HG02885 (cell line): ENCODE data around the gene SH2D3C.
"Not testable (repeated sequence)": the region's sequence is repeated elsewhere in the genome, so short reads cannot be mapped to it uniquely, and the experiment has no call there.

ENCODE experiments used
- ATAC-seq: cut with Tn5 transposase; IDR thresholded peaks from one replicate; pipeline ENCODE4 v1.9.1; 2021; ENCODE audit warnings: mild to moderate bottlenecking; ENCODE audit not compliant: unreplicated experiment, poor library complexity

SH2D3C gene

DNA sequence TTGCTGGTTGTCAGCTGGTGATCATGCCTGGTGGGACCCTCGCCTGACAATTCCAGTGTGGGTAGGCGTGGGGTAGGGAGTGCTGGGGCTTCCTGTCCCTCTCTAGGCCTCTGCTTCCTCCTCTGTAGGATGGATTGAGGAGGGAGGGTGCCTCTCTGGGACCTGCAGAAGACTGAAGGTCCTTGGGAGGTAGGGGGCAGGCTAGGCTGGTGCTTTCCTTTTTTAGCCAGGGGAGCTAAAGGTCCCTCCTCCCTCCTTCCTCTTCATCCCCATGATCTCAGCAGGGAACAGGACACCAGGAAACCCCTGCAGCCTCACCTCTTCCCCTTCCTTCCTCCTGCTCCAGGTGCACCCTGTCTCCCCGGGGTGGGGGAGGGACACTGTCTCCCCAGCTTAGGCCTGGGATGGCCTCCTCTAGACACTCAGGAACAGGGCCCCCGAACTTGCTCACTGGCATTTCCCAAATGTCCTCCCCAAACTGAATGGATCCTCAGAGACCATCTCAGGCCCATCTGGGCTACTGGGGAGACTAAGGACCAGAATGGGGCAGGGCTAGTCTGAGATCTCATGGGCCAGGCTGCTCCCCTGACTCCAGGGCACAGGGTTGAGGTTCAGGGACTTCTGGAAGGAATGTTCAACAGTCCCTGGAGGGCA, 8.4 kb downstream of the SH2D3C start:
- ATAC-seq: no peak

- no peak for ATAC-seq
Measured at GRCh38 chr9:127769101-127769500, 9.4 kb downstream of the SH2D3C start.

GRCh38 chr9:127768698-127769097, 9.8 kb downstream of the SH2D3C start:
- no peak for ATAC-seq

DNA sequence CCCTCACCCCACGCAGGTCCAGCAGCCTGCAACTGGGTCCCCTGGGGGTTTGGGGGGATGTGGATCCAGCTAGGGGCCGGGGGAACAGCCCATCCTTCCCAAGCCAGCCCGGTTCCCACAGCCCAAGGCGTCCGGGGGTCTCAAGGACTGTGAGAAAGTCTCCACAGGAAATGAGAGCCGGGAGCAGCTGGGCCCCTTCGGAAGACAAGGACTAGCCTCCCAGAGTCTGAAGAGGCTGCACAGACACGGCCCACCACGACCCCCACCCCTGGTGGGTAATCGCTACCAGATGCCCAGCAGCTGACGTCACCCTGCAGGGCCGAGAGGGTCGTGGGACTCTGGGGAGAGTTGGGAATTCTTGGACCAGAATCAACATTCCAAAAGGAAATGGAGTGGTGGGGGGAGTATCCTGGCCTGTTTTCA, 10.5 kb downstream of the SH2D3C start:
- no peak for ATAC-seq

- no peak for ATAC-seq
Measured at GRCh38 chr9:127767410-127767809, 11.1 kb downstream of the SH2D3C start.

DNA sequence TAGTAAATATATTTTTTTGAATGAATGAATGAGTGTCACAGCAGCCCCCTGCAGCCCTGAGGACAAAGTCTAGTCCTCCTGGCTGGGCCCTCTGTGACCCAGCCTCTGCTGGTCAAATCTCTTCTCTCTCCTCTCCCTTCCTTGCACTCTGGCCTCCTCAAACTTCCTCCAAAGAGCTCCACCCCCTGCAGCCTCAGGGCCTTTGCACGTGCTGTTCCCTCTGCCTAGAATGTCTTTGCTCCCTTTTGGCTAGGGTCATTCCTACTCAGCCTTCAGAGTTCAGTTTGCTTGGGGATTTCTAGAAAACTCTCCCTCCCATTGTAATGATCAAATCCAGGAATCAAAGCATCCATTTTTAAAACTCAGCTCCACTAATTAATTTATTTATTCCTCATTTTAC, 13.0 kb downstream of the SH2D3C start:
- ATAC-seq: no peak

DNA sequence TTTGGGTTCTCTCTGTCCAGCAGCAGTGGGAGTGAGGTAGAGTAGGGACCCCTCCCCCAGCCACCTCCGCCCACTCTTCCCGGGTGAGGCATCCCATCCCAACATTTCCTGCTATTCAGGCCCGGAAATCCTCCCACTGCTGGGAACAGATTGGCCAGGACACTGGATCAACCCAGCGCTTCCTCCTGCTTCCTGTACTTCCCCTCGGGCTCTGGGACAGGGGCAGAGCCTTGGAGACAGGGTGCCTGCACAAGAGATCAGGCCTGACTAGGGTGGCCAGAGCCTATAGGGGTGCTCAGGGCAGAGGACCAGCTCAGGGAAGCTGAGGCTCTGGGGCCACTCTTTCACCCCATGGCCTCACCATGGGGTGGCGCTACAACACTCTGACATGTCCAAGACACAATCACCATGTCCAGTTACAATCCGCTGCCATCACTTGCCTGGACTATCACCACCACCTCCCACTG, 14.5 kb downstream of the SH2D3C start:
- no peak for ATAC-seq

GRCh38 chr9:127762111-127762676, 16.3 kb downstream of the SH2D3C start:
- ATAC-seq: no peak

DNA sequence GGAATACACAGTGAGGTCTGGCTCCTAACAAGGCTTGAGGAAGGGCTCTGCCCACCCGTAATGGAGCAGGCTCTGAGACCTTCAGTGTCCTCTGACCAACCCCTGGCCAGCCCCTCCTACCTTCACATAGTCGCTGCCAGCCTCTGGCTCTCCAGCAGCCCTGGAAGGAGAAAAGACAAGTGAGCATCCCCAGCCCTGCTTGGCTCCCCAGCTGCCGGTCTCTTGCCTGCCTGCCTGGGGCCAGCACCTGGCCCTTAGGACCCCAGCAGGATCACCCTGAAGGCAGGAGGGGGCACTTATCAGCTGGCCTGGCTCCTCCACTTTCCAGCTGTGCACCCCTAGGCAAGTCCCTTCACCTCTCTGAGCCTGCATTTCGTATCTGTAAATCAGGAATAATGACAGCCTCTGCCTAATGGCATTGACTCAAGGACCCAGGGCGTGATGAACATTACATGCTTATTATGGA, 16.9 kb downstream of the SH2D3C start:
- ATAC-seq: no peak

GRCh38 chr9:127761061-127761460, 17.4 kb downstream of the SH2D3C start:
- no peak for ATAC-seq

GRCh38 chr9:127758843-127759242, 19.6 kb downstream of the SH2D3C start:
- no peak for ATAC-seq

GRCh38 chr9:127756776-127757175, 21.7 kb downstream of the SH2D3C start:
- ATAC-seq: not testable (repeated sequence)

- ATAC-seq: no peak
Measured at GRCh38 chr9:127756233-127756632, 22.2 kb downstream of the SH2D3C start.

DNA sequence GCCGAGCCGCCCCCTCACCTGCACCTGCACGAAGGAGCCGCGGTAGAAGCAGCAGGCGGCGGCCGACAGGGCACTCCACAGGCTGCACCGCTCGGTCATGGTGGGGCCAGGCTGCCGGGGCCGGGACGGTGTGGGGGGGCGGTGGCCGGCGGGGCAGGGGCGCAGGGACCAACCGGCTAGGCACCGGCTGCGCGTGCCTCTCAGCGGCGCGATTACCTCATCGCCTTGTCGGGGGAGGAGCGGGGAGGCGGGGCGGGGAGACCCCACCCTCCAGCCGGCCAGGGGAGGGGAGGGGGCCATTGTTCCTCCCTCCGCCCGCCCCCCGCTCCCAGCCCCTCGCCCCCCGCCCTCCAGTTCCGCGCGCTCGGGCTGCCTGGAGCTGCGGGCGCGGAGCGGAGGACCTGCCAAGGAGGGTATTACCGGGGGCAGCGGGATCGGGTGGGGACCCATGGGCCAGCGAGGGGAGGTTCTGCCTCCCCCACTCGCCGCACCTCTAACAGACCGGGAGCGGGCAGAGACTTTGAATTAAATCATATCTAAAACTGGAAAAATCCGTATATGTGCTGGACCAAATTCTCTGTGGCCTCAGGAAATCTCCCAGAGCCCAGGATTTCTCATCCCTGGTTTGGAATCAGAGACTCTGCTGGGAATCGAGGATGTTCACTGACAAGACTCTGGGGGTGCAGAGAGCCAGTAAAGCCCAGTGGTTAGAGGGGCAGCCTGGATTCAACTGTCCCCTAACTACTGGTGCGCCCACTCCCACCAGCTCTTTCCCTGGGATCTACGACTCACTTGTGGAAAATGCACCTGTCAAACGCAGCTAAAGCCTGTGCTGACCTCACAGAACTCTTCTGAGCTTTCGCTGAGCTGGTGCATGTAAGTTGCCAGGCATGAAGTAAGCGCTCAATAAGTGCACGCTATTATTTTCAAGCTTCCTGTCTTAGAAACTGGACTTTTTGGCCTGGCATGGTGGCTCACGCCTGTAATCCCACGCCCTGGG, 23.1 kb downstream of the SH2D3C start:
- no peak for ATAC-seq

- no peak for ATAC-seq
Measured at GRCh38 chr9:127754099-127755060, 24.1 kb downstream of the SH2D3C start.

GRCh38 chr9:127753622-127754021, 24.8 kb downstream of the SH2D3C start:
- no peak for ATAC-seq

GRCh38 chr9:127753148-127753547, 25.3 kb downstream of the SH2D3C start:
- ATAC-seq: no peak

- no peak for ATAC-seq
Measured at GRCh38 chr9:127751269-127752054, 27.0 kb downstream of the SH2D3C start.
